ENCODE results near the gene ANKS1B.

The ANKS1B gene

GRCh38 chr12:98873776-98874175 is 1111.0 kb downstream of the ANKS1B start:
- TF ChIP-seq ZNF18 (tag by site-specific recombination; IDR thresholded peaks at IDR 0.05) (no peak), ZNF433 (tag by site-specific recombination; IDR thresholded peaks at IDR 0.05; ENCODE audit: low read depth) (no peak), ZNF776 (tag by site-specific recombination; IDR thresholded peaks at IDR 0.05; ENCODE audit: borderline replicate concordance) (no peak), KLF9 (tag by site-specific recombination; IDR thresholded peaks at IDR 0.05; ENCODE audit: low read depth) (no peak), ZNF596 (tag by site-specific recombination; IDR thresholded peaks at IDR 0.05) (no peak), GLI2 (tag by site-specific recombination; IDR thresholded peaks at IDR 0.05; ENCODE audit: borderline replicate concordance, low read depth) (no peak), ZNF133 (tag by site-specific recombination; IDR thresholded peaks at IDR 0.05) (no peak), ZNF560 (tag by site-specific recombination; IDR thresholded peaks at IDR 0.05; ENCODE audit: borderline replicate concordance) (no peak), ZFP69B (tag by site-specific recombination; IDR thresholded peaks at IDR 0.05) (no peak), ZNF341 (tag by site-specific recombination; IDR thresholded peaks at IDR 0.05; ENCODE audit: low read depth) (no peak), ZNF19 (tag by site-specific recombination; IDR thresholded peaks at IDR 0.05; ENCODE audit: low read depth) (no peak), ZNF37A (tag by site-specific recombination; IDR thresholded peaks at IDR 0.05) (no peak), ZIC2 (tag by site-specific recombination; IDR thresholded peaks at IDR 0.05) (no peak), HIC1 (tag by site-specific recombination; IDR thresholded peaks at IDR 0.05) (no peak)

GRCh38 chr12:98870504-98870903 is 1114.2 kb downstream of the ANKS1B start:
- H3K4me3 ChIP-seq (ENCODE audit: low read depth, low read length), result no peak overlapping the region
- ChIA-PET CTCF (no interaction called here), POLR2A (no interaction called here)
- no peaks in the 10 kb centered on the region for H3K9me3 ChIP-seq (ENCODE audit: control insufficient read depth, insufficient read depth, low read depth, low read length)
- no peak overlapping the region for H3K27ac ChIP-seq (ENCODE audit: extremely low read depth, low read depth, low read length)
- no peaks in the 10 kb centered on the region for H3K36me3 ChIP-seq (ENCODE audit: control insufficient read depth in 2 of 2, insufficient read depth in 1 of 2, low read length in 2 of 2)
- no peaks in the 10 kb centered on the region for H3K4me1 ChIP-seq (ENCODE audit: control insufficient read depth, insufficient read depth, low read length)
- TF ChIP-seq ZNF558 (tag by site-specific recombination; IDR thresholded peaks at IDR 0.05) (no peak), ZBTB7A (tag by site-specific recombination; IDR thresholded peaks at IDR 0.05; ENCODE audit: low read depth) (no peak), BCL6B (tag by site-specific recombination; IDR thresholded peaks at IDR 0.05) (no peak)

More at GRCh38 chr12:98873776-98874175, 1111.0 kb downstream of the ANKS1B start:
- Histone ChIP-seq H3K4me1 (ENCODE audit: control insufficient read depth, insufficient read depth, low read length) (no peaks in the 10 kb centered on the region), H3K4me3 (ENCODE audit: low read depth, low read length) (no peak overlapping the region), H3K9me3 (ENCODE audit: control insufficient read depth, insufficient read depth, low read depth, low read length) (no peaks in the 10 kb centered on the region), H3K36me3 (ENCODE audit: control insufficient read depth in 2 of 2, insufficient read depth in 1 of 2, low read length in 2 of 2) (no peaks in the 10 kb centered on the region), H3K27ac (ENCODE audit: extremely low read depth, low read depth, low read length) (no peak overlapping the region)
- ChIA-PET POLR2A (no interaction called here), CTCF (no interaction called here)

- ChIA-PET CTCF (no interaction called here), POLR2A (no interaction called here)
- H3K27ac ChIP-seq (ENCODE audit: extremely low read depth, low read depth, low read length), result no peak overlapping the region
- H3K4me1 ChIP-seq (ENCODE audit: control insufficient read depth, insufficient read depth, low read length), result no peaks in the 10 kb centered on the region
- no peak overlapping the region for H3K4me3 ChIP-seq (ENCODE audit: low read depth, low read length)
- H3K36me3 ChIP-seq (ENCODE audit: control insufficient read depth in 2 of 2, insufficient read depth in 1 of 2, low read length in 2 of 2), result no peaks in the 10 kb centered on the region
- H3K9me3 ChIP-seq (ENCODE audit: control insufficient read depth, insufficient read depth, low read depth, low read length), result no peaks in the 10 kb centered on the region
- no peak for TF ChIP-seq ZNF776 (tag by site-specific recombination; IDR thresholded peaks at IDR 0.05; ENCODE audit: borderline replicate concordance)
- TF ChIP-seq ZNF785 (tag by site-specific recombination; IDR thresholded peaks at IDR 0.05), result no peak
- no peak for TF ChIP-seq ZNF624 (tag by site-specific recombination; IDR thresholded peaks at IDR 0.05)
- TF ChIP-seq HIC1 (tag by site-specific recombination; IDR thresholded peaks at IDR 0.05), result no peak
- TF ChIP-seq ZNF658 (tag by site-specific recombination; IDR thresholded peaks at IDR 0.05), result no peak
- TF ChIP-seq TSHZ1 (tag by site-specific recombination; IDR thresholded peaks at IDR 0.05; ENCODE audit: borderline replicate concordance), result no peak
These were observed 1114.7 kb downstream of the ANKS1B start for GRCh38 chr12:98869886-98870503.

All from HEK293 (cell line).